ENCODE data around the gene PDPN.

PDPN gene

GRCh38 chr1:13541435-13542215 is 42.0 kb upstream of the PDPN start:
- in situ Hi-C loops (cut with MboI; ENCODE audit: low sequenced_read_pairs, unreplicated experiment), result no loop called here
- no peak for DNase-seq (ENCODE audit: low spot score)
- TF ChIP-seq CTCF (IDR thresholded peaks at IDR 0.05; ENCODE audit: borderline replicate concordance, control extremely low read depth, extremely low read depth, insufficient read depth, missing control alignments), result no peak

GRCh38 chr1:13543451-13544220 is 40.0 kb upstream of the PDPN start:
- no peak for TF ChIP-seq CTCF (IDR thresholded peaks at IDR 0.05; ENCODE audit: borderline replicate concordance, control extremely low read depth, extremely low read depth, insufficient read depth, missing control alignments)
- in situ Hi-C loops (cut with MboI; ENCODE audit: low sequenced_read_pairs, unreplicated experiment), result no loop called here
- no peak for DNase-seq (ENCODE audit: low spot score)

GRCh38 chr1:13544221-13544556 is 39.4 kb upstream of the PDPN start:
- DNase-seq (ENCODE audit: low spot score), result no peak
- in situ Hi-C loops (cut with MboI; ENCODE audit: low sequenced_read_pairs, unreplicated experiment), result no loop called here
- TF ChIP-seq CTCF (IDR thresholded peaks at IDR 0.05; ENCODE audit: borderline replicate concordance, control extremely low read depth, extremely low read depth, insufficient read depth, missing control alignments), result no peak

GRCh38 chr1:13546791-13547190 is 36.8 kb upstream of the PDPN start:
- no peak for TF ChIP-seq CTCF (IDR thresholded peaks at IDR 0.05; ENCODE audit: borderline replicate concordance, control extremely low read depth, extremely low read depth, insufficient read depth, missing control alignments)
- in situ Hi-C loops (cut with MboI; ENCODE audit: low sequenced_read_pairs, unreplicated experiment), result no loop called here
- no peak for DNase-seq (ENCODE audit: low spot score)

- in situ Hi-C loops (cut with MboI; ENCODE audit: low sequenced_read_pairs, unreplicated experiment), result no loop called here
- TF ChIP-seq CTCF (IDR thresholded peaks at IDR 0.05; ENCODE audit: borderline replicate concordance, control extremely low read depth, extremely low read depth, insufficient read depth, missing control alignments), result no peak
- DNase-seq (ENCODE audit: low spot score), result no peak
These were observed 35.4 kb upstream of the PDPN start for GRCh38 chr1:13548281-13548680.

- no peak for DNase-seq (ENCODE audit: low spot score)
- in situ Hi-C loops (cut with MboI; ENCODE audit: low sequenced_read_pairs, unreplicated experiment), result no loop called here
- no peak for TF ChIP-seq CTCF (IDR thresholded peaks at IDR 0.05; ENCODE audit: borderline replicate concordance, control extremely low read depth, extremely low read depth, insufficient read depth, missing control alignments)
These were observed 34.6 kb upstream of the PDPN start for GRCh38 chr1:13549021-13549420.
